Chondrocyte (in vitro differentiated cells): ENCODE results near the gene TMEM204. TPM values are rescaled to one million over a fixed set of nuclear protein-coding genes. Genes with fewer than 3 reads are reported as not detected.

Experiments
- DNase-seq: peaks from one replicate; pipeline ENCODE4 v3.0.0; 2021; ENCODE audit warnings: mixed read lengths, low spot score
- H3K27ac Mint-ChIP-seq: one replicate; pipeline ENCODE4 v1.8.0; 2021; ENCODE audit warnings: mild to moderate bottlenecking, moderate library complexity, mixed read lengths; ENCODE audit not compliant: unreplicated experiment
- H3K27me3 Mint-ChIP-seq: 2 replicates; pipeline ENCODE4 v1.8.0; 2021; ENCODE audit warnings: low read depth, mixed read lengths
- H3K36me3 Mint-ChIP-seq: 2 replicates; pipeline ENCODE4 v1.8.0; 2021; ENCODE audit warnings: low read depth, mixed read lengths
- H3K4me1 Mint-ChIP-seq: 2 replicates; pipeline ENCODE4 v1.8.0; 2021; ENCODE audit warnings: low read depth, mild to moderate bottlenecking, mixed read lengths
- H3K4me3 Mint-ChIP-seq: one replicate; pipeline ENCODE4 v1.8.0; 2021; ENCODE audit warnings: mild to moderate bottlenecking, moderate library complexity, mixed read lengths; ENCODE audit not compliant: unreplicated experiment
- H3K9me3 Mint-ChIP-seq: 2 replicates; pipeline ENCODE4 v1.8.0; 2021; ENCODE audit warnings: low read depth, mixed read lengths
- CTCF ChIP-seq: fragments of 200-600 bp; sonication (generic); IDR thresholded peaks from 2 replicates; pipeline ENCODE4 v1.5.0; 2021; ENCODE audit warnings: antibody characterized with exemption, mild to moderate bottlenecking, moderate library complexity
- total RNA-seq: library from RNA; stranded (reverse); gene quantifications from 3 replicates; pipeline ENCODE4 v1.2.1, GENCODE V29; 2021

The TMEM204 gene
- total RNA-seq, 1 donor from 2014 or later: 8.4 TPM

- Mint-ChIP-seq H3K4me1 (peaks cover 2% of the 10 kb centered on the region), H3K9me3 (no peaks in the 10 kb centered on the region), H3K27ac (no peak overlapping the region), H3K27me3 (no peaks in the 10 kb centered on the region), H3K4me3 (no peak overlapping the region), H3K36me3 (peaks cover 7% of the 10 kb centered on the region)
- no peak for TF ChIP-seq CTCF
- DNase-seq: no peak
Measured at GRCh38 chr16:1505073-1505844, 28.2 kb upstream of the TMEM204 start.

DNA sequence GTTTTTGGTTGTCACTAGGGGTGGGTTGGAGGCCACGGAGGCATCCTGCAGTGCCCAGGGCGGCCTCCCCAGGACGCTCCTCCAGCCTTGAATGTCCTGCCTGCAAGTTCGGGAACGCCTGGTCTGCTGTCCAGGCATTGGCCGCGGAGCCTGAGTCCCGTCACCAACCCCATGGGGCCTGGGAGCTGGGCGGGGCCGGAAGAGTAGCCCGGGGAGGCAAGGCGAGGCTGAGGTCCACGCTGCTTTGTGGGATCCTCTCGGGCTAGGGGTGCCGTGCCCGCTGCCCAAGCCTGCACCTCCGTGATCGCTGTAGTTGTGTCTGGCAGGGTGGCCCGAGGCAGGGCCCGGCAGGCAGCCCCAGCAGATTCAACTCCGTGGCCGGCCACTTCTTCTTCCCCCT lies 27.6 kb upstream of the TMEM204 start:
- peaks cover 9% of the 10 kb centered on the region for H3K36me3 Mint-ChIP-seq
- no peak overlapping the region for H3K4me3 Mint-ChIP-seq
- no peak for TF ChIP-seq CTCF
- H3K27ac Mint-ChIP-seq: no peak overlapping the region
- peaks cover 2% of the 10 kb centered on the region for H3K4me1 Mint-ChIP-seq
- H3K27me3 Mint-ChIP-seq: no peaks in the 10 kb centered on the region
- no peaks in the 10 kb centered on the region for H3K9me3 Mint-ChIP-seq
- DNase-seq: no peak

DNA sequence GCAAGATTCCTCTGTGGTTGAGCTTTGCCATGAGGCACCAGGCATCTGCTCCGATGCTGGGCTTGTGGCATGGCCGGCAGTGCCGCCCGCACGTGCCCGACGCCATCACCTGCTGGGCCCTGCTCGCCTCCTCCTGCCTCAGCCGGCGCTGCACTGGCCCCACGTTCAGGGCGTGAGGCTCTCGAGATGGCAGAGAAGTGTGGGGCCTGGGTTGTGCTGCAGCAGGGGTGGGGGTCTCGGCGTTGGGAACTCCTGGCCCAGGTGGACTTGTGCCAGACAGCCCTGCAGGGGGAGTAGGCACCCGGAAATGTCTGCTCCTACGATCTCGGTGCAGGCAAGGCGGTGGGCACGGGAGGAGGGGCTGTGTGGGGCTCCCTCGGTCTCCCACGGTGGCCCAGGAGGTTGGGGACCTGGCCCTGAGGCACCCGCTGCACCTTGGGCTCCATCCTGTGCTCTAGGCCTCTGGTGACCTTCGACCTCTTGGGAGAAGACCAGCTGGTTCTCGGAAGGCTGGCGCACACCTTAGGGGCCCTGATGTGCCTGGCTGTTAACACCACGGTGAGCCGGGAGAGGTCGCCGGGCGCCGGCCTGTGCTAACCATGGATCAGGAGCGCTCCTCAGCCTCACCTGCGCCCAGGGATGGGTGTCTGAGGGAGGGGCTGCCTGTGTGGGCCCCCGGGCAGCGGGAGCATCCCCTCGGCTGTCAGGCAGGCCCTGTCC lies 26.8 kb upstream of the TMEM204 start:
- Mint-ChIP-seq H3K4me3 (no peak overlapping the region), H3K36me3 (peaks cover 10% of the 10 kb centered on the region), H3K4me1 (peaks cover 2% of the 10 kb centered on the region), H3K27me3 (no peaks in the 10 kb centered on the region), H3K27ac (no peak overlapping the region), H3K9me3 (no peaks in the 10 kb centered on the region)
- TF ChIP-seq CTCF: no peak
- DNase-seq: no peak

- Mint-ChIP-seq H3K4me3 (no peak overlapping the region), H3K36me3 (peaks cover 11% of the 10 kb centered on the region), H3K9me3 (no peaks in the 10 kb centered on the region), H3K27ac (no peak overlapping the region), H3K4me1 (peaks cover 2% of the 10 kb centered on the region), H3K27me3 (no peaks in the 10 kb centered on the region)
- no peak for TF ChIP-seq CTCF
- DNase-seq: no peak
Measured at GRCh38 chr16:1508494-1509187, 24.8 kb upstream of the TMEM204 start.
